Neural crest cell (in vitro differentiated cells): ENCODE results near the gene SLU7. TPM values are rescaled to one million over a fixed set of nuclear protein-coding genes. Genes with fewer than 3 reads are reported as not detected.

Experiments
- DNase-seq: peaks from one replicate; pipeline ENCODE4 v3.0.0; 2021; ENCODE audit warnings: low read depth, mixed read lengths, low spot score
- H3K27ac Mint-ChIP-seq: one replicate; pipeline ENCODE4 v1.8.0; 2021; ENCODE audit warnings: mild to moderate bottlenecking, mixed read lengths; ENCODE audit not compliant: unreplicated experiment
- H3K27me3 Mint-ChIP-seq: 2 replicates; pipeline ENCODE4 v1.8.0; 2021; ENCODE audit warnings: low read depth, mild to moderate bottlenecking, mixed read lengths
- H3K36me3 Mint-ChIP-seq: 2 replicates; pipeline ENCODE4 v1.8.0; 2021; ENCODE audit warnings: low read depth, mild to moderate bottlenecking, mixed read lengths
- H3K4me1 Mint-ChIP-seq: 2 replicates; pipeline ENCODE4 v1.8.0; 2021; ENCODE audit warnings: mixed read lengths
- H3K4me3 Mint-ChIP-seq: one replicate; pipeline ENCODE4 v1.8.0; 2021; ENCODE audit warnings: mild to moderate bottlenecking, mixed read lengths
- H3K9me3 Mint-ChIP-seq: 2 replicates; pipeline ENCODE4 v1.8.0; 2021; ENCODE audit warnings: mixed read lengths
- total RNA-seq: library from RNA; stranded (reverse); gene quantifications from 2 replicates; pipeline ENCODE4 v1.2.1, GENCODE V29; 2021
- TF ChIP-seq, protein P1 (sequence below): fragments of 200-600 bp; sonication (generic); conservative IDR thresholded peaks from 2 replicates; pipeline ENCODE4 v1.5.0; 2021; ENCODE audit warnings: antibody characterized with exemption, mild to moderate bottlenecking

The SLU7 gene
- total RNA-seq, 1 donor from 2014 or later: 26.2 TPM

DNA sequence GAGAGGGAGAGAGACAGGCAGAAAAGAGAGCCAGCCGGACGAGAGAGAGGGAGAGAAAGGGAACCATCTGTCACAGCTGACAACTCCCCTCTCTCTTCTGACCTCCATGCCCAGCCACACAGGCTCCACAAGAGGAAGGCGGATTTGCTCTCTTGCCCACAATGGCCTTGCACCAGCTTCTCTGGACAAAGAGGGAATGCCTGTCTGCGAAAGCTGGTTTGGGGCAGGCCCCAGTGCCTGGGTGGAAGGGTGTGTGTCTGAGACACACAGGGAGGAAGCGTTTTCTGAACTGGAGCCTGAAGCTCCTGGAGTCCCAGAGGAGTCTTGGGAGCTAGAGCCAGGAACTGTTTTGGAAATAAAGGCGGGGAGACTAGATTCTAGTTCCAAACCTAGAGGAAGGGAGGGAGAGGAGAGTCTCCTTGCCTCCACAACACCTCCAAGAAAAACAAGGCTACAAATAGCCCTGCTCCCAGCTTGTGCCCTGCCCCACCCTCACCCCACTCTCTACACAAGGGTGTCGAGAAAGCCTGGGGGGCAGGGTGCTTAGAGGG is 60.9 kb downstream of the SLU7 start:
- TF ChIP-seq, protein P1, sequence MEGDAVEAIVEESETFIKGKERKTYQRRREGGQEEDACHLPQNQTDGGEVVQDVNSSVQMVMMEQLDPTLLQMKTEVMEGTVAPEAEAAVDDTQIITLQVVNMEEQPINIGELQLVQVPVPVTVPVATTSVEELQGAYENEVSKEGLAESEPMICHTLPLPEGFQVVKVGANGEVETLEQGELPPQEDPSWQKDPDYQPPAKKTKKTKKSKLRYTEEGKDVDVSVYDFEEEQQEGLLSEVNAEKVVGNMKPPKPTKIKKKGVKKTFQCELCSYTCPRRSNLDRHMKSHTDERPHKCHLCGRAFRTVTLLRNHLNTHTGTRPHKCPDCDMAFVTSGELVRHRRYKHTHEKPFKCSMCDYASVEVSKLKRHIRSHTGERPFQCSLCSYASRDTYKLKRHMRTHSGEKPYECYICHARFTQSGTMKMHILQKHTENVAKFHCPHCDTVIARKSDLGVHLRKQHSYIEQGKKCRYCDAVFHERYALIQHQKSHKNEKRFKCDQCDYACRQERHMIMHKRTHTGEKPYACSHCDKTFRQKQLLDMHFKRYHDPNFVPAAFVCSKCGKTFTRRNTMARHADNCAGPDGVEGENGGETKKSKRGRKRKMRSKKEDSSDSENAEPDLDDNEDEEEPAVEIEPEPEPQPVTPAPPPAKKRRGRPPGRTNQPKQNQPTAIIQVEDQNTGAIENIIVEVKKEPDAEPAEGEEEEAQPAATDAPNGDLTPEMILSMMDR: no peak
- H3K4me3 Mint-ChIP-seq: no peak overlapping the region
- peaks cover 3% of the 10 kb centered on the region for H3K27me3 Mint-ChIP-seq
- peaks cover 25% of the 10 kb centered on the region for H3K4me1 Mint-ChIP-seq
- H3K9me3 Mint-ChIP-seq: no peaks in the 10 kb centered on the region
- peak overlapping the region; percentile 43 for H3K27ac Mint-ChIP-seq
- no peaks in the 10 kb centered on the region for H3K36me3 Mint-ChIP-seq
- no peak for DNase-seq

DNA sequence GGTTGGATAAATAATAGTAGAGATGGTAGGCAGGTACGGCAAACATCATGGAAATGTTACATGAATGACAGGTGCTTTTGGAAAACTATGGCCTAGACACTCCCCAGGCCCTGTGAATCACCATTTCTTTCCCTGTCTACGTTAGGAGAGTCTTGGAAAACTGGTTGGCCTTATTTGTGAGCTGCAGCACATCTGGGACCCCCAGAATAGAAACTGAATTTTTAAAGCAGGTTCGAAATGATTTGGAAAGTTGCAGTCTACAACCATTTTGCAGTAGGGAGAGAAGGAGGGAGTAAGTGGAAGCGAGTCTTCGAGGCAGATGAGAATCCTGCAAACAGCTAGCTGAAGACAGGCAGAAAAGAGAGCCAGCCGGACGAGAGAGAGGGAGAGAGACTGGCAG is 61.5 kb downstream of the SLU7 start:
- no peak overlapping the region for H3K27ac Mint-ChIP-seq
- H3K27me3 Mint-ChIP-seq: peaks cover 3% of the 10 kb centered on the region
- no peaks in the 10 kb centered on the region for H3K9me3 Mint-ChIP-seq
- H3K36me3 Mint-ChIP-seq: no peaks in the 10 kb centered on the region
- TF ChIP-seq, protein P1: no peak
- DNase-seq: no peak
- peaks cover 25% of the 10 kb centered on the region for H3K4me1 Mint-ChIP-seq
- H3K4me3 Mint-ChIP-seq: no peak overlapping the region

DNA sequence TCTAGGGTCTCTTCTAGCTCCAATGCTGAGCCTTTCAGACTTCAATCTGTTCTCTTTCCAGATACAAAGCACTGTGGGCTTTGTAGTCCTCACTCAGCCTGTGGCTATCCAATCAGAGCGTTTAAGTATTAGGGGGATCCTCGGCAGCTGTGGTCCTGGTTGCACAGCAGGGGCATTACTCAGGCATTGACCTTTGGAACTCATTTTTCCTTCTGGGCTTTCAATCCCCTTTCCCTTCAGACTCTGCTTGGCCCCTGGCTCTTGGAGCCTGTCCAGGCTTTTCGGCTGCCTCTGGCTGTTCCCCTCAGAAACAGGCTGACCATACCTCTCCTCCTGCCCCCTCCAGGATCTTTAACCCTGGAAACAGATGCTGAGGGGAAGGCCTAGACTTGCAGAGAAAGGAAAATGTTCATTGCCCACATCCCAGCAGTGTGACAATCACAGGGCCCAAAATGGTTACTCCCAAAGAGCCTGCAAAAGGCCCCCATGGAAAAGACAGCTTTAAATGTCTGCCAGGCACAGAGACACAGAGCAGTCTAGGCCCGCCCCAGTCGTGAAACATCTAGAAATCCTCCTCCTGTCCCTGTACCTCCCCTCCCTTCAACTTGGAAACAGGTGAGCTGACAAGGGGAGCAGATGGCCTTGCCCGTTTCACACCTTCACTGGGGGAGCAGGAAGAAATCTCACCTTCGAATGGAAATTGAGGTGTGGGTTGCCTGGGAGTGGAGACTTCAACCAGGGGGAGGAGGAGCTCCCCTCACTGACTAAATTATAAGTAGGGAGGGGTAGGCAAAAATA is 62.1 kb downstream of the SLU7 start:
- H3K4me1 Mint-ChIP-seq: peaks cover 25% of the 10 kb centered on the region
- no peaks in the 10 kb centered on the region for H3K27me3 Mint-ChIP-seq
- no peak overlapping the region for H3K27ac Mint-ChIP-seq
- no peaks in the 10 kb centered on the region for H3K36me3 Mint-ChIP-seq
- no peak overlapping the region for H3K4me3 Mint-ChIP-seq
- no peak for DNase-seq
- TF ChIP-seq, protein P1: no peak
- no peaks in the 10 kb centered on the region for H3K9me3 Mint-ChIP-seq

DNA sequence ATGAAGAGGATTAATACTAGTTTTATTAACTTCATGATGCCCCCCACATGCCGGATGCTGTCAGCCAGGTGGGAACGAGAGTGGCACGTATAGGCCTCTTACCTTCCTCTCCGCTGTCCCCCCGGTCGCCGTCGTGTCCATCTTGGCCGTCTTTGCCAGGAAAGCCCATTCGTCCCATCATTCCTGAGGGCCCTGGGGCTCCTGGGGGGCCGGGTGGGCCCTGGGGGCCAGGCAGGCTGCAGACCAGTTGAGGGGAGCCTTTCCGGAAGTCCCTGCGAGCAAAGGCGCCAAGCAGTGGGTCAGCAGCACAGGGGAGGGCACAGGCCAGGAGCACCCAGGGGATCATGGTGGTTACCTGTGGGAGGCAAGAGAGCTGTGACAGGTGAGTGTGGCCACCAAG is 64.2 kb downstream of the SLU7 start:
- Mint-ChIP-seq H3K27me3 (no peaks in the 10 kb centered on the region), H3K36me3 (no peaks in the 10 kb centered on the region), H3K4me3 (no peak overlapping the region), H3K4me1 (peaks cover 18% of the 10 kb centered on the region), H3K9me3 (no peaks in the 10 kb centered on the region), H3K27ac (no peak overlapping the region)
- TF ChIP-seq, protein P1: no peak
- no peak for DNase-seq

DNA sequence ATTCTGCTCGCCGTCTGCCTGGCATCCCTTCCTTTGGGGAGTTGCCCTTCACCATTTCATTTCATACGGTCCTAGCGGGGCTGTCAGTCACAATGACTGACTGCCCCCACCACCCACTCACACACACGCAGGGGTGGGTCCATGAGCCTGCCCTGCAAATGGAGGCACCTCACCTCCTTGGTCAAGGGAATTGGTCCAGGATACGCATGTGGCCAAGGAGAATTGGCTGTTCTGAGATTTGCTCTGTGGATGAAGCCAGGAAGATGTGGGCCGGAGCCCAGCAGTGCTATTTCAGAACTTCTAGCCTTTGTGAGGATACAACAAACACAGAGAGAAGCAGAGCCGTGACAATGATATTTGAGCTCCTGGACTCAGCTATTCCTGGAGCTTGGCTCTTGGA is 65.5 kb downstream of the SLU7 start:
- Mint-ChIP-seq H3K27me3 (no peaks in the 10 kb centered on the region), H3K27ac (no peak overlapping the region), H3K9me3 (no peaks in the 10 kb centered on the region), H3K36me3 (no peaks in the 10 kb centered on the region), H3K4me1 (peaks cover 18% of the 10 kb centered on the region), H3K4me3 (no peak overlapping the region)
- TF ChIP-seq, protein P1: no peak
- no peak for DNase-seq
